Stimulated activated CD8-positive, alpha-beta memory T cell treated with anti-CD3 and anti-CD28 coated beads, Interleukin-4, amount 100 ng/mL, for 4 hours (primary cell): ENCODE results near the gene AHCYL1.
A peak's percentile ranks its signal among the peaks of the same experiment; 100 is the strongest.

Experiments
- DNase-seq, 2 donors: peaks; one replicate each; pipeline ENCODE4 v3.0.0-alpha.2; 2020; ENCODE audit warnings: low read depth in 2 of 2, low spot score in 1 of 2

The AHCYL1 gene

DNA sequence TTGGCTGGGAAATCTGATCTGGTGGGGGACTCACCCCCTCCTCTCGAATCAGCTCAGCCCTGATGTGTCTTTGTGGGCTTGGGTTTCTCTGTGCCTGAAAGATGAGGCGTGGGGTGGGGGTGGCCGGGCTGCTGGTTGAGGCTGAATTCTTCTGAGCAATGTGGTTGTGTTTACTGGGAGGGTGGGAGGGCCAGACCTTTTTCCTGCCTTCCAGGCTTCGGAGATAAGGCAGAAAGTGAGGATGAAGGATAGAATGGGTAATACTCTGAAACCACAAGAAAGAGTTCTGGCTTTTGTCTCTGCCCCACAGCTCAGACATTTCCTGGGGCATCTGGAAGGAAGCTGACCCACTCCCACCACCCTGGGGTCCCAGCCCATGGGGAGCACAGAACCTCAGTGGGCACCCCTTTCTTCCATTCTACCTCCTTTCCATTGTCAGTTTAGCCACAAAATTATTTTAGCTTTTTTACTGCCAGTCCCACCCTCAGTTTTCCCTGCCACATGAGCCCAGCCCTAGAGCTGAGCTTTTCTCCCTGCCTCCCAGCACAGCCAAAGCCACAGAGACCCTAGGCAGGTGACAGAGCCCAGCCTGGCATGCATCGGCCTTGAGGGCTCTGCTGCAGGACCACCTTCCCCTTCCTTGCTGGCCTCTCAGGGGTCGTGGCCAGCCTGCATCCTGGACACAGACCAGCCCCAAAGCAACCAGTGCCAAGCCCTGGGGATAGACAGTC lies 74.7 kb downstream of the AHCYL1 start:
- DNase-seq = no peak

DNA sequence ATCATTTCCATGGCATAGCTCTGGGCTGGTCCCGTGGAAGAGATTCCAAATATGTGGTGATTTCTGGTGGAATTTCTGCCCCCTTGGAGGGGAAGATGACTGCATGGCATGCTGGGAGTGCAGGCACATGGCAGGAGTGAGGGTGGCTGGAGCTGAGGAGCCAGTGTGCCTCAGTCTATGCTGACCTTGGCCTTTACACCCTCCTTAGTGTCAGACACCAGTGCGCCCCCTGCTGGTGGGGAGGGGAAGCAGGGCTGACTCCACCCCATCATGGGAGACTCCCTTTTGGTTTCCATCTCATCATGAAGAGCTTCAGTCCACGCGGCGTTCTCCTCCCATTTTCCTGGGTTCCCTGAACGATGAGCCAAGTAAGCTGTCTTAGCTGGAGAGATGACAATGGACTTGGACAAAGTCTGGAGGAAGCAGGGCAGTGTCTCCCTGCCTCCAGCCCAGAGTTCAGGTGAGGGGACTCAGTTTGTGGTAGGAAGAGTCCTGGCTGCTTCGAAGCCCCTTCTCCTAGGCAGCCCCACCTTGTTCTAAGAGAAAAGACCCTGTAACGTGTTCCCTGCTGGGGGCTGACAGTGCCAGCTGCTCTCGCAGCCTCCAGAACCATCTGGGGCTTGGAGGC lies 75.6 kb downstream of the AHCYL1 start:
- DNase-seq = peak; percentile 43 to 44

DNA sequence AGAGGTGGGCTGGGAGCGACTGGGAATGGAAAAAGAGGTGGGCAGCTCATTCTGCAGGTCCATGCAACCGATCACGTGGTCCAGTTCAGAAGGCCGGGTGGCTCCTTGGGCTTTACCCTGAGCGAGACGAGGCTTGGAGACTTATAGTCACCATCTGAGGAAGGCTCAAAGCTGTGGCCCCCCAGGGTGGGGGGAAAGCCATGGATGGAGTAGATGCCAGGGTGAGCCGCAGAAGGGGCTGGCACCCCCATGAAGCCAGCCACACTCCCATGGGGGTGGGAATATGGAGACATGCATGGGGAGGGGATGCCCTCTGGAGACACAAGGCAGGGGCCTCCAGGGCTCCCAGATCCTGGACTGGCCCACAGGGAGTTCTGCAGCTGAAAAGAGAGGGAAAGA lies 76.1 kb downstream of the AHCYL1 start:
- no peak for DNase-seq

DNA sequence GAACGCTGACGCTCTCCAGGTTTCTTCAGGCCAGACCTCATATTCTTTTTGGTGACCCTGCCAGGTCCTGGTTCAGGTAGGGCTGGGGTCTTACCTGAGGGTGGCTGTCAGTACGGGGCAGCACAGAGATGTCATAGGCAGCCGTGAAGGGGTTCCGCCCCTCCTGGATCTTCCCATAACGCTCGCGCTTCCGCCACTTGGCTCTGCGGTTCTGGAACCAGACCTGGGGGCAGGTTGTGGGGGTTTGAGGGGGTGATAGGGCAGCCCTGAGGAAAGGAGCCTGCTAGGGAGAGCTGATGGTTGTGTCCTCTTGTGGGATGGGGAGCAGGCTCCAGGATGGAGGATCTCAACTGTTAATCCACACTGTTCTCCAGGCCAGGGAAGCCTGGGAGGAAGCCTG lies 76.8 kb downstream of the AHCYL1 start:
- DNase-seq = no peak

DNA sequence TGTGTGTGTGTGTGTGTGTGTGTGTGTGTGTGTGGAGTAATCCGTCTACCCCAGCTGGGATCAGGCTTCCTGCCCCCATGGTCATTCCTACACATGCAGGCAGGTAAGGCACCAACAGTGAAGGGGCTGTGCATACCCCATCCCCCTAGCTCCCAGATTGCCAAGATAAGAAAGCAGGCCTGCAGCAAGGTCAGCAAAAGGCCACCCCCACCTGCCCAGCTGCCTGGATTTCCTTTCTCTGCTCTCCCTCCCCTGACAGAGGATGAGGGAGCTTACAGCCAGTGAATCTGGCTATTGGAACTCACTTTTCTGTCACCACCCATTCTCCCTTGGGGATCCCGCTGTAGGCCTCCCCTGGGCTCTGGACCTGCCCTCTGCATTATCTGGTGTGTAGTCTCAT lies 78.0 kb downstream of the AHCYL1 start:
- no peak for DNase-seq

DNA sequence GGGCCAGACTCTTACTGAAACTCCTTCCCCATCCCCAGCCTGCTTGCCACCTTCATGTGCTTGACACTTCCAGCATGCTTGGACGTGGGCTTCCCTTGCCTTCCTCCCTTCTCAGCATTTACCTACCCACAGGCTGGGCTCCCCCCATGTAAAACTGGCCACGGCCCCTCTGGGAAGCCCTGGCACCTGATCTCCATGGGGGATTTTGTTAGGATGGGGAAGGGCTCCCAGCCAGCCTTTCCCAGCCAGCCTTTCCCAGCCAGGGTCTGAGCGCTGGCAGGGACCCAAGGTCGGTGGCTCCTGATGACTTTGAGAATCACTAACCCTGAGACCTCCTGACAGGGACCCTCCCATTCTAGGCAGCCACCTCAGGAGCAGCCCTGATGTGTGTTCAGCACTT lies 79.2 kb downstream of the AHCYL1 start:
- DNase-seq = no peak

DNA sequence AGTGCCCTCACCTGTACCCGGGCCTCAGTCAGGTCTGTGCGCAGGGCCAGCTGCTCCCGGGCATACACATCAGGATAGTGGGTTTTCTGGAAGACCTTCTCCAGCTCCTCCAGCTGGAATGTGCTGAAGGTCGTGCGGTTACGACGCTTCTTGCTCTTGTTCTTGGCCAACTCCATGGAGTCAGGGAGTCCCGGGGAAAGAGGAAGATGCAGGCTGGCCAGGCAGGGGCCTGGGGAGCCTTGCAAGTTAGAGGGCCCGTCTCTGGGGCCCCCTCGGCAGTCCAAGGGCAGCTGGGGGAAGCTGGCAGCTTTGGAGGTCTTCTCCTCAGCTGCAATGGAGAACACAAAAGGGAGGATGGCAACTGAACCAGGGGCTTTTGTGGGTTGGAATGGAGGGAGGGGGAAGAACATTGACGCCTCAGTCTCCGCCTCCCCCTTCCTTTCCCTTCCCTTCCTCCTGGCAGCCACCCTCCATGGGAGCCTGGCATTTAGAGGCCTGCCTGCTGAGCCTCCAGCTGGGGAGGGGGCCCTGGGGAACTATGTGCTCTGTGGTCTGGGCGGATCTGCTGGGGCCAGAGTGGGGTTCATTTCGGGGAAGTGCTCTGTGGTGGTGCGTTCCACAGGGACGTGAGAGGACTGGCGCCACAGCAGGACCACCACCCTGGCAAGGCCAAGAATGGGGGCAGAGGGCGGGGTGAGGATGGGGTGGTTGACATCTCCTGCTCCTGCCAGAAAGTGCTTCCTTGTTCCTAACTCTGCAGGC lies 80.2 kb downstream of the AHCYL1 start:
- no peak for DNase-seq

DNA sequence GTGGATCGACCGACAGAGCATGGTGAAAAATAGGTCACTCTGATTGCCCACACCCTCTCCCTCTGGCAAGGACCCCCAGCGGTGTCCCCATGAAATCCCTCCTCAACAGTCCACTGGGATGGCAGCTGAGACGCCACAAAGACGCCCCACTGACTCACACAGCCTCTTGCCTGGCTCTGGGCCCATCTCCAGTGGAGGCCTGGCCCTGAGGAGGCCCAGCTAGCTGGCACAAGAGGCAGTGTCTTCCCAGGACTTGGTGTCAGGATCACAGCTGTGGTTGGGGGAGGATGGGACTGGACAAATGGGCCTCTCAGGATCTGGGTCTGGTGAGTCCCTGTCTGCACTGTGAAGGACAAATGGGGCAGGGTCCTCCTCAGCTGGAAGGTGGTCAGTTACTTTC lies 81.3 kb downstream of the AHCYL1 start:
- no peak for DNase-seq

DNA sequence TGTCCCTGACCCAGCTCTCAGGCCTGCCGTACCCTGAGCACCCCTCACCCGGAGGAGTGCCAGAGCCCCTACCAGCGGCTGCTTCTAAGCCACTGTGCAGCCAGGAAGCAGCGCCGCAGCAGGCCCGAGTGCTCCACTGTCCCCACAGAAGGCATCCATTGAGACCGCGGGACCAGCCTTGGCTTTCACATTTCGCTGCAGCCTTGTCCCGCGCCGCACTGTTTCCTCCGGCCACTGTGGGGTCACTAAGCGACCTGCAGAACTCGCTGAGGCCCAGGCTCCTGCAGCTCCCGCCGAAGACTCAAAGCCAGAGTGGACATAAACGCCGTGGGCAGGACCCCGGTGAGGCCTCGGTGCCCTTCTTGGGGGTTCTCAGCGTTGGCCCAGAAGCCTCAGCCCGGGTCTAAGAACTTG lies 82.9 kb downstream of the AHCYL1 start:
- no peak for DNase-seq

DNA sequence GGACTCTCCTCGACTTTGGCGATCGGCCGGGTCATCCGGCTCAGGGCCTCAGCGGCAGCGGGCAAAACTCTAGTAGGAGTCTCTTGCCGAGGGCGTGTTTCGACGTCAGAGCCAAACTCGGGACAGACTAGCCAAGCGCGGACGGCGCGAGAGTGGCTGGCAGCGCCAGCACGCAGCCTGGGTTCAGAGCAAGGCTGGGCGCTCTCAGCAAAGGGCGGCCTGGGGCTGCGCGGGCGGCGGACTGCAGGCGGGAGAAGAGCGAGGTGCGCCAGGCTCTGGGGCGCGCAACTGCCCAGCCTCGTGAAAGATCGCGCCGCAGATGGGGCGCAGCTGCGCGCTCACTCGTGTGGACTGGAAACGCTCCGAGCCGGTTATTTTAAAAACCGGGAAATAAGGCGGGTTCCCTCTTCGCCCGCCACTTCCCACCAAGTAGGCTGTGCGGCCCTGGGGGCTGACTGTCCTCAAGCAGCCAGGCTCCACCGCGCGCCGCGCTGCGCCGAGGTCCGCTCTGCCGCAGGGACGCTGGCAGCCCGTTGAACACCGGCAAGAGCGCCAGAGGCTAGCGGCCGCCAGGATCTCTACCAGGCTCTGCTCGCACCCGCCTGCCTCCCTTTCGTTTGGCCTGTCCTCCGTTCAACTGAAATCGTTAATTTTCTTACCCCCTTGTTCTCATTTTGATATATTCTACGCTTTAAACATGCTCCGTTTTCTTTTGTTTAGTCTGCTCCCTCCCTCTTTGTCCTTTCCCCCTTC lies 83.5 kb downstream of the AHCYL1 start:
- no peak for DNase-seq

DNA sequence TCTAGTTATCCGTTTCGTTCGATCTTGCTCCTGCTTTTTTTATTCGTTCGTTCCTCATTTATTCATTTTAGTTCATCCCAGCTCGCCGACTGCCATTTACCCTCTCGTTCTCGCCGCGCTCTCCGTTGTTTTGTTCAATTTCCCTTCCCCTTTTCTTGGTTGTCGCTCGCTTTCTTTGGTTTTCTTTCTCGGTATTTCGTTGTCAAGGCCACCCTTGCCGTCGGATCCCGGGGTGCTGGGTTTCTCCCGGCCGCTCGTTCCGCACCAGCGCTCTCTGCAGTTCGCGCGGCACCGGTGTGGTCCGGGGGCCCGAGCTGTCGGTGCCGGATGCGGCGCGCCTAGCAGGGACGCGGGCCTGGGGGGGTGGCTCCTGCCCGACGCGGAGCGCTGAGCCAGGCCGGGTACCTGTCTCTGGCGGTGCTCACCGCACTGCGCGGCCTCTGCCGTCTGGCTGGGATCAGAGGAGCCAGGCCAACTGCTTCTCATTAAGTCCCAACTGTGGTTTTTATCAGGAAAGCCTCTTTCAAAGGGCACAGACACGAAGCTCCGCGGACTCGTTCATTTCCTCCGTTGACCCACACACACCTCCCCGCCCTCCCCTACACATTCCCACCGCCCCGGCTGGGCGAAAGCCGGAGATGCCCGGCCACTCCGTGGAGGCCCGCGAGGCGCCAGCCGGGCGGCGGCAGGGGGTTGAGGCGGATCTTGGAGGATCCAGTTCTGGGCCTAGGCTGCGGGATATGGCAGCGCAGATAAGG lies 84.3 kb downstream of the AHCYL1 start:
- DNase-seq = no peak

DNA sequence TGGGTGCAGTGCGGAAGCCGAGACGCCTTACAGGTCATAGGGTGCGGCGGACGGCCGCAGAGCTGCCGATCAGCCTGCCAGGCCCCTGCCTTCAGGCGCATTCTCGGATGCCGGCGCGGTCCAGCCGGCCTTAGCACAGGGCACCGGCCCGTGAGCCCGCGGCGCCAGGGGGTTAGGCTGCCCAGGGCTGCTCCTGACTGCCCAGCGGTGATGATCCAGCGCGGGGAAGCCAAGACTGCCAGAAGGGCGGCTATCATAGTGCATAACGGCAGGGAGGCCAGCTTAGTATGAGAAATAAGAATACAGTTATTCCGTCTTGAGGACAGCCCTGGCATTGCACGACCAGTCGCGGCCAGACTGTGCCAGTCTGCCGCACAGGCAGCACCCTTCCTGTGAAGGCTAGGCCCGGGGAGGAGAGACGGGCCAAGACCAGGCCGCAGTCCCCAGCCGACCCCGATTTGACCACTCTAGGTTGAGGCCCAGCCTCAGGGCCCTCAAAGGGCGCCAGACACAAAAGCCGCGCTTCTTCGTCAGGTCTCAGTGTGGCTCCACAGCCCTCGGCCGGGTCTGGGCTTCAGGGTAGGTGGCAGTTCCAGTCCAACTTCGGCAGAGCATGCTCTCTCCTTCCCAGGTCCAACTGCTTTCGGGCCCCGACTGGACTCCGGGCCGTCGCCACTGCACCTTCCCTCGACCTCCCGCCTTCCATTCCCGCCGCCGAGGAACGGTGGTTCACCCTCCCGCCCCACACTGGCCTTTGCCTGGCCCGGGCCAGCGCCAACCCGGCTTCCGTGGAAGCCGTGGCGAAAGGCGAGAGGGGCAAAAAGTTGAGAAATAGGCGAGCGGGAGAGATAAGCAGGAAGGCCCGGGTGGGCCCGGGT lies 85.1 kb downstream of the AHCYL1 start:
- DNase-seq = no peak

DNA sequence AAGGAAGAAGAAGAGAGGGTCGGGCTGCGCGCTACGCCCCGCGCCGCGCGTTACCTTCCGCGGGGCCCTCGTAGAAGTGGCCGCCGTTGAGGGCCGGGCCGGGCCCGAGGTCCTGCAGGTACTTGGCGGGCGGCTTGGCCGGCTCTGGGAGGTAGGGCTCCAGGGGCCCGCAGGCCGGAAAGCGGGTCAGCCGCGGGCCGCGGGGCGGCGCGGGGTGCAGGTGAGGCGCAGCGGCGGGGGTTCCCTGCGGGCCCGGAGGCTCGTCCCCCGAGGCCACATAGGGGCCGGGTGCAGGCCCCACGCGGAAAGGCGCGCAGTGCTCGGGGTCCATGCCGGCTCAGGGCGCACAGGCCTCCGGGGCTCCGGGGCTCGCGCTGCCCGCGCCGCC lies 85.7 kb downstream of the AHCYL1 start:
- no peak for DNase-seq

DNA sequence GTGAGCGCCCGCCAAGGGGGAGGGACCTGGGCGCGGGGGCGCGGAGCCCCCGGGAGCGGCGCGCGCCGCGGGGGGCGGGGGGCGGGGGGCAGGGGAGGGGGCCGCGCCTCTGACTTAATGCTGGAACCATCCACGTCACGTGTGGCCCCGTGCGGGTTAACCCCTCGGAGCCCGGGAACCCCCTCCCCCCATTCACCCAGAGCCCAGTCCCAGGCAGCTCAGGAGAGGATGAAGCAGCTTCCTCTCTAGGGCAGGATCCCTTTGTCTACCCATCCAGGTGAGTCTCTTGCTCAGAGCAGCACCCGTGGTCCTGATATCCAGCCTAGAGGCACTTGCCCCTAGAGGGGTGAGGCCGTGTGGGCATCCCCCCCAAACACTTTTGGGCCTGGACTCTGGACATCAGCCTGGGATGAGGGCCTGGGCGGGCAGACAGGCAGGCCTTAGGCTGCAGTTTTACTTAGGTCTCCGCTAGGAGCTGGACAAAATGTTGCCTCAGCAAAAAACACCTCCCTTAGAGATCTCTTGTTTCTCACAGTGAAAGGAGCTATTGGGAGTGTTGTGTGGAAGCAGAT lies 86.2 kb downstream of the AHCYL1 start, which contains the start of gene ALX3:
ALX3 (minus strand) TSS at position 2 of the 572 bp plus-strand sequence. CDS start 60 bp downstream, outside the sequence.
- no peak for DNase-seq
